Adrenal gland (tissue), 5 donors: Measurements from ENCODE around the gene COL25A1.

Source experiments
- CTCF ChIP-seq, 6 experiments: fragments of 450-650 bp in 4 of 6; fragments of 200-600 bp in 2 of 6; sonication (generic) in 1 of 6; IDR thresholded peaks; 1 replicate in 5 of 6; 2 replicates in 1 of 6; pipeline versions ENCODE4 v1.5.1 to v1.8.0; 2016 to 2021; ENCODE audit warnings: antibody characterized with exemption in 6 of 6, mild to moderate bottlenecking in 2 of 6, moderate library complexity in 1 of 6
- POLR2A ChIP-seq, 2 donors: fragments of 450-650 bp; IDR thresholded peaks; one replicate each; pipeline ENCODE4 v1.6.1; 2017; ENCODE audit warnings: antibody characterized with exemption in 2 of 2, mild to moderate bottlenecking in 2 of 2, moderate library complexity in 1 of 2
- donor health status: DM: no; HTN: no; CAD: no.

DNA sequence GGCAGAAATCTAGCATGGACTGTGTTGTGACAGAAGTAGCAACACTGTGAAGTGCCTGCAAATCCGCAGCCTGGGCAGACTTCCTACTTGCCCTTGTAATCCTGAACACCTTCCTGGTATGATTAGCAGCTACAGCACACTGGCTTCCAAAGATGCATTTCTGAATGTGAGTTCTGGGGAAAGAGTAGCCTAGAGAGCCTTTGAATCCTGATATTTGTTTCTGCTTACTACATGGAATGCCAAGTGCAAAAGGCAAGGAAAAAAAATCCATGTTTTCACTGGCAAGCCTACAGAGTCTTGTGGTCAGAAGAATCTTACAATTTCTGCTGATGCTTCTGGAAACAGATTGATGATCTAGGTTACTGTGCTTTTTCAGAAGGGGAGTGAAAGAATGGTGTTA lies 223.7 kb downstream of the COL25A1 start:
- TF ChIP-seq CTCF (IDR thresholded peaks at IDR 0.05): no peak
- no peak for TF ChIP-seq POLR2A (IDR thresholded peaks at IDR 0.05)
